HG02763 (cell line): ENCODE measurements around the gene MKRN2.
"Not testable (repeated sequence)": the region's sequence is repeated elsewhere in the genome, so short reads cannot be mapped to it uniquely, and the experiment has no call there.

Source experiments
- ATAC-seq: cut with Tn5 transposase; IDR thresholded peaks from one replicate; pipeline ENCODE4 v1.9.1; 2021; ENCODE audit warnings: mild to moderate bottlenecking, moderate library complexity; ENCODE audit not compliant: unreplicated experiment

Gene MKRN2

GRCh38 chr3:12627370-12627769 is 70.5 kb downstream of the MKRN2 start:
- no peak for ATAC-seq

GRCh38 chr3:12628813-12629212 is 71.9 kb downstream of the MKRN2 start:
- ATAC-seq = no peak

GRCh38 chr3:12629560-12629959 is 72.7 kb downstream of the MKRN2 start:
- ATAC-seq = no peak

DNA sequence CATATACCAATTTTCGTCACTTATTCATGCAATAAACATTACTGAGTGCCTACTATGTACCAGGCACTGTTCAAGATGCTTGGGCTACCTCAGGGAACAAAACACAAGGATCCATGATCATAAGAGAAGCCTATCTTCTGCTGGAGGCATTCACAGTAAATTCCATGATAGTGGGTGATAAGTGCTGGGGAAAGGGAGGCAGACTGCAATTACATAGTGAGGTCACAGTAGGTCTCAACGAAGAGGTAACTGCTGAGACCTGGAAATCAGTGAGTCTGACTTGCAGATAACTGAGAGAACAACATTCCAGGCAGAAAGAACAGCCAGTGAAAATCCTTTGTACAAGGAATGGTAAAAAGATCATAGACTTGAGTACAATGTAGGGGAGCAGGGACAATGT is 73.4 kb downstream of the MKRN2 start:
- ATAC-seq = no peak

- not testable (repeated sequence) for ATAC-seq
Observed at GRCh38 chr3:12630843-12631242, 74.0 kb downstream of the MKRN2 start.

- no peak for ATAC-seq
Observed at GRCh38 chr3:12632523-12632922, 75.6 kb downstream of the MKRN2 start.

DNA sequence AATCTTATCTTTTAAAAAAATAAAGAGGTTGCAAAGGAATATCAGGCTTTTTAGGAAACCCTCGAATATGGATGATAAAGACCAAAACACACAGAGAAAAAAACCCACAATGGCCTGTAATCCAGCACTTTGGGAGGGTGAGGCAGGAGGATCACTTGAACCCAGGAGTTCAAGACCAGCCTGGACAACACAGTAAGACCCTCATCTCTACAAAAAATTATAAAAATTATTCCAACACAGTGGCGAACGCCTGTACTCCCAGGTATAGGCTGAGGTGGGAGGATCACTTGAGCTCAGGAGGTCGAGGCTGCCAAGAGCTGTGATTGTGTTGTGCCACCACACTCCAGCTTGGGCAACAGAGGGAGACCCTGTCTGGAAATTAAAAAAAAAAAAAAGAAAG is 76.2 kb downstream of the MKRN2 start:
- ATAC-seq = no peak
